GM21723 (cell line): Measurements from ENCODE around the gene CEP112.

Source experiments
- ATAC-seq: cut with Tn5 transposase; IDR thresholded peaks from one replicate; pipeline ENCODE4 v1.9.1; 2021; ENCODE audit warnings: mild to moderate bottlenecking, moderate library complexity; ENCODE audit not compliant: unreplicated experiment

CEP112 gene

GRCh38 chr17:66211047-66211810 is 19.3 kb upstream of the CEP112 start:
- no peak for ATAC-seq

GRCh38 chr17:66210208-66210574 is 18.3 kb upstream of the CEP112 start:
- ATAC-seq: no peak

GRCh38 chr17:66207936-66208335 is 16.0 kb upstream of the CEP112 start:
- ATAC-seq: no peak

- ATAC-seq: no peak
Measured at GRCh38 chr17:66203274-66204015, 11.5 kb upstream of the CEP112 start.

GRCh38 chr17:66200685-66201092 is 8.8 kb upstream of the CEP112 start:
- no peak for ATAC-seq

- no peak for ATAC-seq
Measured at GRCh38 chr17:66198242-66198641, 6.3 kb upstream of the CEP112 start.

GRCh38 chr17:66192378-66192687 is 400 bp upstream of the CEP112 start:
- no peak for ATAC-seq

GRCh38 chr17:66190738-66191592 is 968 bp downstream of the CEP112 start:
- no peak for ATAC-seq

GRCh38 chr17:66187718-66188117 is 4.2 kb downstream of the CEP112 start:
- no peak for ATAC-seq

- ATAC-seq: no peak
Measured at GRCh38 chr17:66185862-66186261, 6.1 kb downstream of the CEP112 start.

- no peak for ATAC-seq
Measured at GRCh38 chr17:66184392-66184791, 7.5 kb downstream of the CEP112 start.

- no peak for ATAC-seq
Measured at GRCh38 chr17:66183529-66183928, 8.4 kb downstream of the CEP112 start.

GRCh38 chr17:66178642-66179041 is 13.3 kb downstream of the CEP112 start:
- no peak for ATAC-seq

- no peak for ATAC-seq
Measured at GRCh38 chr17:66177048-66177447, 14.9 kb downstream of the CEP112 start.

- ATAC-seq: no peak
Measured at GRCh38 chr17:66175892-66176291, 16.0 kb downstream of the CEP112 start.

- no peak for ATAC-seq
Measured at GRCh38 chr17:66172691-66173223, 19.2 kb downstream of the CEP112 start.

- no peak for ATAC-seq
Measured at GRCh38 chr17:66172144-66172543, 19.8 kb downstream of the CEP112 start.

GRCh38 chr17:66171692-66172091 is 20.2 kb downstream of the CEP112 start:
- no peak for ATAC-seq

GRCh38 chr17:66171172-66171571 is 20.8 kb downstream of the CEP112 start:
- no peak for ATAC-seq

GRCh38 chr17:66169839-66170238 is 22.1 kb downstream of the CEP112 start:
- no peak for ATAC-seq

GRCh38 chr17:66167189-66167815 is 24.6 kb downstream of the CEP112 start:
- no peak for ATAC-seq
